Spleen (tissue), 13 donors: ENCODE data around the gene FANCL. TPM values are rescaled to one million over a fixed set of nuclear protein-coding genes. Genes with fewer than 3 reads are reported as not detected.
"Not testable (repeated sequence)": the region's sequence is repeated elsewhere in the genome, so short reads cannot be mapped to it uniquely, and the experiment has no call there.

ENCODE experiments used
- DNase-seq: peaks from one replicate; pipeline ENCODE4 v3.0.0-alpha.2; 2020
- H3K27ac ChIP-seq, 8 donors: fragments of 200-600 bp; sonication (generic) in 7 of 8; 1 replicate in 4 of 8; 2 replicates in 4 of 8; pipeline versions ENCODE4 v1.5.0 to v1.8.0; 2016 to 2021; ENCODE audit warnings: inconsistent platforms in 4 of 8, mild to moderate bottlenecking in 4 of 8, moderate library complexity in 1 of 8
- H3K27me3 ChIP-seq, 7 donors: fragments of 200-600 bp; sonication (generic) in 6 of 7; replicated peaks in 1 of 7; 1 replicate in 4 of 7; 2 replicates in 3 of 7; pipeline versions ENCODE4 v1.5.0 to v1.8.0; 2016 to 2021; ENCODE audit warnings: inconsistent platforms in 3 of 7, mild to moderate bottlenecking in 1 of 7
- H3K36me3 ChIP-seq, 6 donors: fragments of 200-600 bp; sonication (generic) in 5 of 6; 1 replicate in 4 of 6; 2 replicates in 2 of 6; pipeline versions ENCODE4 v1.5.0 to v1.8.0; 2016 to 2021; ENCODE audit warnings: inconsistent platforms in 2 of 6
- H3K4me1 ChIP-seq, 6 donors: fragments of 200-600 bp; sonication (generic) in 5 of 6; 1 replicate in 3 of 6; 2 replicates in 3 of 6; pipeline versions ENCODE4 v1.5.0 to v1.8.0; 2016 to 2021; ENCODE audit warnings: inconsistent platforms in 3 of 6
- H3K4me3 ChIP-seq, 8 donors: fragments of 200-600 bp; sonication (generic) in 7 of 8; 1 replicate in 4 of 8; 2 replicates in 4 of 8; pipeline versions ENCODE4 v1.5.0 to v1.8.0; 2016 to 2021; ENCODE audit warnings: inconsistent platforms in 4 of 8, mild to moderate bottlenecking in 4 of 8, moderate library complexity in 2 of 8
- H3K9me3 ChIP-seq, 8 donors: fragments of 200-600 bp; sonication (generic) in 7 of 8; 1 replicate in 4 of 8; 2 replicates in 4 of 8; pipeline versions ENCODE4 v1.5.0 to v1.8.0; 2016 to 2021; ENCODE audit warnings: inconsistent platforms in 4 of 8
- CTCF ChIP-seq, 11 experiments: fragments of 200-600 bp in 7 of 11; fragments of 450-650 bp in 4 of 11; sonication (generic) in 4 of 11; IDR thresholded peaks in 8 of 11; conservative IDR thresholded peaks in 3 of 11; 1 replicate in 7 of 11; 2 replicates in 4 of 11; pipeline versions ENCODE4 v1.4.0 to v1.8.0; 2016 to 2021; ENCODE audit warnings: antibody characterized with exemption in 11 of 11, inconsistent platforms in 4 of 11, mild to moderate bottlenecking in 1 of 11
- POLR2A ChIP-seq, 3 donors: fragments of 450-650 bp; IDR thresholded peaks; one replicate each; pipeline ENCODE4 v1.5.1; 2017; ENCODE audit warnings: antibody characterized with exemption in 3 of 3, mild to moderate bottlenecking in 1 of 3
- POLR2AphosphoS5 ChIP-seq, 3 donors: sonication (generic); formaldehyde crosslinking; IDR thresholded peaks; one replicate each; pipeline ENCODE4 v1.5.1; 2017; ENCODE audit warnings: antibody characterized with exemption in 3 of 3
- WGBS, 5 donors: extraction: QIAGEN DNeasy Blood & Tissue Kit in 3 of 5; methylation state at CpG; one replicate each; pipeline versions ENCODE4 v1.1.5 to v1.1.7; 2013 to 2018; 5-methylcytosine and 5-hydroxymethylcytosine counted together
- intact Hi-C: fragments of 100-400 bp; cut with DNase I; formaldehyde crosslinking; loops from one replicate; pipeline ENCODE4 v1.15.0; 2023; ENCODE audit warnings: low total_unique reads
- long read RNA-seq, 2 donors: transcript quantifications; one replicate each; lab custom pipeline, GENCODE V29; 2026
- polyA plus RNA-seq, 3 donors: library from polyadenylated mRNA; stranded (reverse); fragments of 200-250 nt; gene quantifications; one replicate each; pipeline ENCODE4 v1.2.1, GENCODE V29; 2013
- total RNA-seq, 7 donors: library from RNA; depleted of rRNA in 3 of 7; stranded (reverse); fragments of >200 nt in 3 of 7; fragmentation: NEBNext Ultra II Directional in 4 of 7; extraction: Animal tissue kit (Norgen Biotek cat#: 25700) in 4 of 7; gene quantifications; one replicate each; pipeline versions ENCODE4 v1.1.0 to v1.2.1, GENCODE V29; 2016 to 2021
- donor health status: healthy with polysubstance abuse.
- donor health status: DM: no; HTN: no; CAD: no; lungs with moderate emphysema.
- donor health status: DM: no; HTN: no; CAD: no.
- donor health status: Bipolar disorder and iron deficiency.
- donor health status: healthy.
- donor health status: DM: no; HTN: no; CAD: no.
- donor health status: DM: yes; HTN: yes; CAD: no.

The FANCL gene
- 10 to 100 TPM; 21.5 to 50.7 (median 35.4) TPM for total RNA-seq
- polyA plus RNA-seq: 10 to 100 TPM; 15.7 to 30.7 (median 26.3) TPM
- long read RNA-seq, donor 1, transcript FANCL-201 (14 exons, 1,683 nt): major isoform, 6 of 16 reads
- long read RNA-seq, donor 1, partial matches to known transcripts: 7 of 16 reads
- long read RNA-seq, donor 1, other reads (novel, unspliced or antisense): 0 of 16 reads
- long read RNA-seq, donor 2, transcript FANCL-201 (14 exons, 1,683 nt): major isoform, 7 of 8 reads
- long read RNA-seq, donor 2, partial matches to known transcripts: 0 of 8 reads
- long read RNA-seq, donor 2, other reads (novel, unspliced or antisense): 0 of 8 reads

- H3K9me3 ChIP-seq: no peaks in the 10 kb centered on the region
- H3K36me3 ChIP-seq: no peaks in the 10 kb centered on the region
- intact Hi-C loops: no loop called here
- peak; percentile 93 for DNase-seq
- H3K27ac ChIP-seq: peak within 1 kb of the TSS; percentile 78 to 92 (median 88)
- WGBS, 5 donors: 0% methylated on average over 54 to 59 of the region's 59 CpGs
- no peaks in the 10 kb centered on the region for H3K27me3 ChIP-seq
- peak within 1 kb of the TSS; percentile 72 to 92 (median 86) for H3K4me3 ChIP-seq
- H3K4me1 ChIP-seq: peaks cover 10 to 53% (median 35%) of the 10 kb centered on the region in 6 donors
- TF ChIP-seq CTCF (IDR thresholded peaks at IDR 0.05 in 8 of 11, conservative IDR thresholded peaks at IDR 0.05 in 3 of 11): no peak
- TF ChIP-seq POLR2A (IDR thresholded peaks at IDR 0.05): peak in 1 of 3 donors; percentile 21
- TF ChIP-seq POLR2AphosphoS5 (IDR thresholded peaks at IDR 0.05): peak; percentile 78 to 90 (median 89)
Observed at GRCh38 chr2:58240670-58241545, at the start of gene FANCL. FANCL (minus strand) TSS chr2:58241325; CDS start chr2:58241313, 12 bp downstream.

GRCh38 chr2:58289029-58289428 is 47.9 kb upstream of the FANCL start:
- no peak overlapping the region for H3K4me3 ChIP-seq
- H3K4me1 ChIP-seq: no peaks in the 10 kb centered on the region
- intact Hi-C loops: no loop called here
- no peaks in the 10 kb centered on the region for H3K36me3 ChIP-seq
- DNase-seq: no peak
- H3K27ac ChIP-seq: no peak overlapping the region
- WGBS, 5 donors: 72 to 89% (median 79%) methylated on average over 3 of the region's 3 CpGs
- no peak for TF ChIP-seq POLR2A (IDR thresholded peaks at IDR 0.05)
- no peak for TF ChIP-seq POLR2AphosphoS5 (IDR thresholded peaks at IDR 0.05)
- TF ChIP-seq CTCF (IDR thresholded peaks at IDR 0.05 in 8 of 11, conservative IDR thresholded peaks at IDR 0.05 in 3 of 11): no peak
- H3K27me3 ChIP-seq: no peaks in the 10 kb centered on the region
- no peaks in the 10 kb centered on the region for H3K9me3 ChIP-seq

GRCh38 chr2:58283931-58284330 is 42.8 kb upstream of the FANCL start:
- no peaks in the 10 kb centered on the region for H3K36me3 ChIP-seq
- intact Hi-C loops: no loop called here
- DNase-seq: no peak
- H3K9me3 ChIP-seq: no peaks in the 10 kb centered on the region
- no peak overlapping the region for H3K27ac ChIP-seq
- H3K4me3 ChIP-seq: no peak overlapping the region
- no peaks in the 10 kb centered on the region for H3K4me1 ChIP-seq
- H3K27me3 ChIP-seq: no peaks in the 10 kb centered on the region
- TF ChIP-seq CTCF (IDR thresholded peaks at IDR 0.05 in 8 of 11, conservative IDR thresholded peaks at IDR 0.05 in 3 of 11): no peak
- TF ChIP-seq POLR2AphosphoS5 (IDR thresholded peaks at IDR 0.05): no peak
- TF ChIP-seq POLR2A (IDR thresholded peaks at IDR 0.05): no peak

- intact Hi-C loops, DNase-seq, H3K4me3 ChIP-seq, H3K36me3 ChIP-seq, H3K9me3 ChIP-seq, H3K27ac ChIP-seq, H3K4me1 ChIP-seq, H3K27me3 ChIP-seq: not testable (repeated sequence)
- 80 to 87% (median 86%) methylated on average over 3 of the region's 3 CpGs for WGBS, 5 donors
Observed at GRCh38 chr2:58275144-58275543, 34.0 kb upstream of the FANCL start.
